Ishikawa (cell line): Measurements from ENCODE around the gene EIF5.
A peak's percentile ranks its signal among the peaks of the same experiment; 100 is the strongest.

Source experiments
- CEBPB ChIP-seq: IDR thresholded peaks from 2 replicates; pipeline ENCODE4 v1.6.1; 2012
- CREB1 ChIP-seq: IDR thresholded peaks from 2 replicates; pipeline ENCODE4 v1.6.1; 2012; ENCODE audit warnings: low read depth
- EGR1 ChIP-seq: IDR thresholded peaks from 2 replicates; pipeline ENCODE4 v1.6.1; 2012
- EP300 ChIP-seq: IDR thresholded peaks from 2 replicates; pipeline ENCODE4 v1.6.1; 2012; ENCODE audit warnings: borderline replicate concordance
- FOXM1 ChIP-seq: IDR thresholded peaks from 2 replicates; pipeline ENCODE4 v1.6.1; 2012; ENCODE audit warnings: low read depth, borderline replicate concordance
- NFIC ChIP-seq: IDR thresholded peaks from 2 replicates; pipeline ENCODE4 v1.6.1; 2012
- RAD21 ChIP-seq: IDR thresholded peaks from 2 replicates; pipeline ENCODE4 v1.6.1; 2012; ENCODE audit warnings: low read depth
- TAF1 ChIP-seq: IDR thresholded peaks from 2 replicates; pipeline ENCODE4 v1.6.1; 2012; ENCODE audit warnings: low read depth, mild to moderate bottlenecking
- TCF12 ChIP-seq: IDR thresholded peaks from 2 replicates; pipeline ENCODE4 v1.6.1; 2012; ENCODE audit warnings: low read depth
- TEAD4 ChIP-seq: IDR thresholded peaks from 2 replicates; pipeline ENCODE4 v1.6.1; 2012
- YY1 ChIP-seq: IDR thresholded peaks from 2 replicates; pipeline ENCODE4 v1.6.1; 2012; ENCODE audit warnings: low read depth
- ZBTB7A ChIP-seq: IDR thresholded peaks from 2 replicates; pipeline ENCODE4 v1.6.1; 2012; ENCODE audit warnings: low read depth
- TF ChIP-seq, protein P1 (sequence below): IDR thresholded peaks from 2 replicates; pipeline ENCODE4 v1.6.1; 2012
- TF ChIP-seq, protein P2 (sequence below): IDR thresholded peaks from 2 replicates; pipeline ENCODE4 v1.6.1; 2012; ENCODE audit warnings: low read depth, mild to moderate bottlenecking
- TF ChIP-seq, protein P3 (sequence below): IDR thresholded peaks from 2 replicates; pipeline ENCODE4 v1.6.1; 2012

EIF5 gene

DNA sequence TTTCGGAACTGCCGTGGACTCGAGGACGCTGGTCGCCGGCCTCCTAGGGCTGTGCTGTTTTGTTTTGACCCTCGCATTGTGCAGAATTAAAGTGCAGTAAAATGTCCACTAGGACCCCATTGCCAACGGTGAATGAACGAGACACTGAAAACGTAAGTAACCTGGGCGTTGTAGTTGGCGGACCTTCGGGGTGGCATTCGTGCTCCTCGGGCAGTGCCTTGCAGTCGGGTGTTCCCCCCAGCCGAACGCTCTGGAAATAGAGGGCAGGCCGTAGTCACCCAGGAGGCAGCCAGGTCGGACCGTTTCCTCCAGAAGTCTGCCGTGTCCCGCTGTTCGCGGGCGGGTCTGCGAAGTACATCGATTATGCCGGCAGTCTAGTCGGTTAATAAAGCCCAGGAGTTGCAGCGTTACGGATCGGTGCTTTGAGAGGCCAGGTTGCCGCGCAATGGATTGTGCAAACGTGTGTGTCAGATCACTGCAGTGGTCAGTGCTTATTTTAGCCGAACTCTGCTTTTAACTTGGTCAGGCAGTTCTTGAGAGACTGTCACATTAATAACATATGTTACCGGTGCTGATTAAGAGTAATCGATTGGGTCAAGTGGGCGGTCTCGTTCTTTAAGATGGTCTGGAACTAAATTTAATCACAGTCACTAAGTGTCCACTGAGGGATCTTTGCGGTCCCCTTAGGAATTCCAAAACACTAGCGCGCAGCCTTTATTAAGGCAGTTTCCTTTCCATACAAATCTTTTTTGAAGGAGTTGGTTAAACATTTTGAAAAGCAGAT is 52.1 kb downstream of the EIF5 start:
- TF ChIP-seq YY1 (0 out of 2 replicates have a peak, but pooled peaks have one; percentile 37), CEBPB (peak; percentile 75), EP300 (no peak)

DNA sequence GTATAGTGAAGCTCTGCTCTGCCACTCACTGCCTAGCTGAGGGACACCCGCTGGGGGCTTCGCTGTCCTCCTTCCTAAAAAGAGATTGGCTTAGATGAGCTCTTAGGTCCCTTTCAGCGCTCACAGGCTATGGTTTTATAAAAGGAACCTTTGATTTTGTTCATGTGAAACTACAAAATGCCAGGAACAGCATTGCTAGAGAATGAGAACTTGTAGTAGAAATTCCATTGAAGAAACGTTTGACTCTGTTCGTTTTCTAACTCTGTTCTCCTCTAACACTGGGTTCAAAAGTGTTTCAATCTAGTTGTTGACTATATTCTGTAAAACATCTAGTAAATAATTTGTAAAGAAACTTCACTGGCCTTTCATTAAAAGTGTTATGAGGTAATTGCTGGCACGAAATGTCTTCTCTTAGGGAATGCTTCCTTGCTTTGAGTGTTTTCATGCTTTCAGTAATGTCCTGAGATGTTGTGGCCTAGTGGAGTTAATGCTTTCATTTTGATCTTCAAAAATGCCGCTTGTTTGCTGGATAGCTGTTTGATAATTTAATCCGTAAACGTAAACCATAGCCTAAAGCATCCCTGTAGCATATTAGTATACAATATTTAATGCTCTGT is 52.8 kb downstream of the EIF5 start:
- TF ChIP-seq RAD21 (no peak), TCF12 (no peak), ZBTB7A (no peak), CREB1 (no peak), YY1 (no peak), TAF1 (no peak), CEBPB (no peak), NFIC (no peak), EGR1 (no peak), FOXM1 (no peak), EP300 (no peak)
- TF ChIP-seq, protein P1, sequence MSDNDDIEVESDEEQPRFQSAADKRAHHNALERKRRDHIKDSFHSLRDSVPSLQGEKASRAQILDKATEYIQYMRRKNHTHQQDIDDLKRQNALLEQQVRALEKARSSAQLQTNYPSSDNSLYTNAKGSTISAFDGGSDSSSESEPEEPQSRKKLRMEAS: no peak
- TF ChIP-seq, protein P2, sequence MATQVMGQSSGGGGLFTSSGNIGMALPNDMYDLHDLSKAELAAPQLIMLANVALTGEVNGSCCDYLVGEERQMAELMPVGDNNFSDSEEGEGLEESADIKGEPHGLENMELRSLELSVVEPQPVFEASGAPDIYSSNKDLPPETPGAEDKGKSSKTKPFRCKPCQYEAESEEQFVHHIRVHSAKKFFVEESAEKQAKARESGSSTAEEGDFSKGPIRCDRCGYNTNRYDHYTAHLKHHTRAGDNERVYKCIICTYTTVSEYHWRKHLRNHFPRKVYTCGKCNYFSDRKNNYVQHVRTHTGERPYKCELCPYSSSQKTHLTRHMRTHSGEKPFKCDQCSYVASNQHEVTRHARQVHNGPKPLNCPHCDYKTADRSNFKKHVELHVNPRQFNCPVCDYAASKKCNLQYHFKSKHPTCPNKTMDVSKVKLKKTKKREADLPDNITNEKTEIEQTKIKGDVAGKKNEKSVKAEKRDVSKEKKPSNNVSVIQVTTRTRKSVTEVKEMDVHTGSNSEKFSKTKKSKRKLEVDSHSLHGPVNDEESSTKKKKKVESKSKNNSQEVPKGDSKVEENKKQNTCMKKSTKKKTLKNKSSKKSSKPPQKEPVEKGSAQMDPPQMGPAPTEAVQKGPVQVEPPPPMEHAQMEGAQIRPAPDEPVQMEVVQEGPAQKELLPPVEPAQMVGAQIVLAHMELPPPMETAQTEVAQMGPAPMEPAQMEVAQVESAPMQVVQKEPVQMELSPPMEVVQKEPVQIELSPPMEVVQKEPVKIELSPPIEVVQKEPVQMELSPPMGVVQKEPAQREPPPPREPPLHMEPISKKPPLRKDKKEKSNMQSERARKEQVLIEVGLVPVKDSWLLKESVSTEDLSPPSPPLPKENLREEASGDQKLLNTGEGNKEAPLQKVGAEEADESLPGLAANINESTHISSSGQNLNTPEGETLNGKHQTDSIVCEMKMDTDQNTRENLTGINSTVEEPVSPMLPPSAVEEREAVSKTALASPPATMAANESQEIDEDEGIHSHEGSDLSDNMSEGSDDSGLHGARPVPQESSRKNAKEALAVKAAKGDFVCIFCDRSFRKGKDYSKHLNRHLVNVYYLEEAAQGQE: no peak

DNA sequence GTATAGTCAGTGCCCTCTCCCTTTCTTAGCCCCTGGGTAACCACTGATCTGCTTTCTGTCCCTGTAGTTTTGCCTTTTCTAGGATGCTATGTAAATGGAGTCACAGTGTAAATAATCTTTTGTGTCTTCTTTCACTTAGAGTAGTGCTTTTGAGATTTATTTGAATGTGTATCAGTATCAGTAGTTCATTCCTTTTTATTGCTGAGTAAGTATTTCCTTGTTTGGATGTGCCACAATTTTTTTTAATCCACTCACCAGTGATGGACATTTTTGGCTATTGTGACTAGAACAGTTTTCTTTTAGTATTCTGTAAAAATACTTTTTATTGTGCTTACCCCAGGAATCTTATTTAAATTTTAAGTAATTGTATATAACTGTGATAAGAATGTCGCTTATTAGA is 54.6 kb downstream of the EIF5 start:
- TF ChIP-seq, protein P1: no peak
- TF ChIP-seq YY1: no peak
- TF ChIP-seq, protein P2: no peak
- no peak for TF ChIP-seq FOXM1
- no peak for TF ChIP-seq CEBPB
- no peak for TF ChIP-seq TEAD4
- no peak for TF ChIP-seq ZBTB7A
- no peak for TF ChIP-seq TCF12
- no peak for TF ChIP-seq RAD21
- no peak for TF ChIP-seq EP300
- TF ChIP-seq NFIC: no peak
- TF ChIP-seq, protein P3, sequence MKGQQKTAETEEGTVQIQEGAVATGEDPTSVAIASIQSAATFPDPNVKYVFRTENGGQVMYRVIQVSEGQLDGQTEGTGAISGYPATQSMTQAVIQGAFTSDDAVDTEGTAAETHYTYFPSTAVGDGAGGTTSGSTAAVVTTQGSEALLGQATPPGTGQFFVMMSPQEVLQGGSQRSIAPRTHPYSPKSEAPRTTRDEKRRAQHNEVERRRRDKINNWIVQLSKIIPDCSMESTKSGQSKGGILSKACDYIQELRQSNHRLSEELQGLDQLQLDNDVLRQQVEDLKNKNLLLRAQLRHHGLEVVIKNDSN: no peak

DNA sequence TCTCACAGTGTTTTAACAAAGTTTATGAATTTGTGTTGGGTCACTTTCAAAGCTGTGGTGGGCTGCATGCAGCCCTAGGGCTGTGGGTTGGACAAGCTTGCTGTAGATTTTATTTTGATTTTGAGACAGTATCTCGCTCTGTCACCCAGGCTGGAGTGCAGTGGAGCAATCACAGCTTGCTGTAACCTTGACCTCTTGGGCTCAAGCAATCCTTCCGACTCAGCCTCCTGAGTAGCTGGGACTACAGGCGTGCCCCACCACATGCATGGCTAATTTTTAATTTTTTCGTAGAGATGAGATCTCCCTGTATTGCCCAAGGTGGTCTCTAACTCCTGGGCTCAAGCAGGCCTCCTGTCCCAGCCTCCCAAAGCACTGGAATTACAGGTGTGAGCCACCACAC is 56.6 kb downstream of the EIF5 start:
- TF ChIP-seq, protein P1: no peak
- TF ChIP-seq EGR1: no peak
- no peak for TF ChIP-seq RAD21
- TF ChIP-seq, protein P3: no peak
- TF ChIP-seq TAF1: no peak
- no peak for TF ChIP-seq ZBTB7A
- TF ChIP-seq YY1: no peak
- TF ChIP-seq TEAD4: no peak
- no peak for TF ChIP-seq EP300
- TF ChIP-seq TCF12: no peak
- TF ChIP-seq NFIC: no peak
- no peak for TF ChIP-seq CEBPB
- TF ChIP-seq CREB1: no peak

DNA sequence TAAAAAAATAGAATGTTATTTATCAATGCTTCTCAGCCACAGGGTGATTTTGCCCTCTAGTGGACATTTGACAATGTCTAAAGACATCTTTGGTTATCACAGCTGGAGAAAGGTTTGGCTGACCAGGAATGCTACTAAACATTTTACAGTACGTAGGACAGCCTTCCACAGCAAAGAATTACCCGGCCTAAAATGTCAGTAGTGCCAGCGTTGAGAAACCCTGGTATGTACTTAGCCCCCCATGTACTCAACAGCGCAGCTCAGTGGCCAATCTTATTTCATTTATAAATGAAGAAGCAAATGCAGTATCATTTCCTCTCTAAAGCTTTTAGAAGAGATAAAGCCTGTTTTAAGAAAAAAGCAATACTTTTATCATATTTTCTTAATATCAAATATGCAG is 57.0 kb downstream of the EIF5 start:
- TF ChIP-seq NFIC: no peak
- TF ChIP-seq RAD21: peak; percentile 44

DNA sequence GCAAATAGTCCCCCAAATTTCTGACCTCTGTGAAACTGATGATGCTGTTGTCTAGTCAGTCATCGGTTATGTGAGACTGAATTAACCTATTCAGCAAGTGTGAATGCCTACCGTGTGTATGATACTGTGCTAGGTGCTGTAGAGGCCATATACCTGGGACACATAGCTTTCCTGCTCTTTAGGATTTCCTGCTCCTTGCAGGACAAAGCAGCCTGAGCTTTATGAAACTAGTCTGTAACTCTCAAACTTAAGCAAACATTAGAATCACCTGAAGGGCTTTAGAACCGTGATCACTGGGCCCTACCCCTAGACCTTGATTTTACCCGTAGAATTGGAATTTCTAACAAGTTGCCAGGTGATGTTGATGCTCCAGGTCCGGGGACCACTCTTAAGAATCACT is 58.1 kb downstream of the EIF5 start:
- no peak for TF ChIP-seq CEBPB
- TF ChIP-seq EGR1: no peak
